GM21737 (cell line): Measurements from ENCODE around the gene PTP4A2.

Experiments
- ATAC-seq: cut with Tn5 transposase; IDR thresholded peaks from one replicate; pipeline ENCODE4 v1.9.1; 2021; ENCODE audit warnings: mild to moderate bottlenecking, moderate library complexity; ENCODE audit not compliant: unreplicated experiment

Gene PTP4A2

DNA sequence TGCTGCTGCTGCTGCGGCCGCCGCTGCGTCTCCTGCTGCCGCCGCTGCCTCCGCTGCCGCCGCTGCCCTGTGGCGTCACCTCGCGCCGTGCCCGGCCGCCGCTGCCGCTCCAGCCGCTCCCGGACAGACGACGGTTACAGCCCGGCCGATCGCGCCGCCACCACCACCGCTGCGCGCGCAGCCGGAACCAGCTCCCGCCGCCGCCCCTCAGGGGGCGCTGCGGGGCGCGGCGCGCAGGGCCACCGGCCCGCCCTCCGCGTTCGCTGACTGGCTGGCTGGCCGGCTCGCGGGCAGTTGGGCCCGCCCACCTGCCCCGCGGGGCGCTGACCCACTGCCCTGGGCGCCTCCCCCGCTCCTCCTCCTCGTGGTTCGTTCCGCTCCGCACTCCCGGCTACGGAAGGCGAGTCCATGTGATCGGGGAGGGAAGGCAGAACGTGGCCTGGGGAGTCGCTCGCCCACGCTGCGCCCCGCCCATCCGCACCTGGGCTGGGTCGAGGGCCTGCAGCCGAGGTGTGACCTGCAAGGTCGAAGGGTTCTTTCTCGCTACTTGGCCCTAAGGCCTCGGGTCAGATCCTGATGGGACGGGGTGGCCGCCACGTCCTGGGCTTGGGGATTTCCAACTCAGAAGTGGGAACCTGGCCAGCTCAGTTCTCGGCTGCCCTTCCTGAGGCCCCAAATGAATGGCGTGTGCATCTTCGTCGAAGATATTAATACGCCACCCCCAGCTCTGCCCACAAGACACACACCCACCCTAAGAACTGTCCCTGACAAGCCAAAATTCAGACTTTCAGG is at the start of gene PTP4A2:
Gene PTP4A2, minus strand, starts transcription at position 185 of the 792 bp plus-strand sequence. CDS start 19,303 bp downstream, outside the sequence.
- ATAC-seq: peak; percentile 71

DNA sequence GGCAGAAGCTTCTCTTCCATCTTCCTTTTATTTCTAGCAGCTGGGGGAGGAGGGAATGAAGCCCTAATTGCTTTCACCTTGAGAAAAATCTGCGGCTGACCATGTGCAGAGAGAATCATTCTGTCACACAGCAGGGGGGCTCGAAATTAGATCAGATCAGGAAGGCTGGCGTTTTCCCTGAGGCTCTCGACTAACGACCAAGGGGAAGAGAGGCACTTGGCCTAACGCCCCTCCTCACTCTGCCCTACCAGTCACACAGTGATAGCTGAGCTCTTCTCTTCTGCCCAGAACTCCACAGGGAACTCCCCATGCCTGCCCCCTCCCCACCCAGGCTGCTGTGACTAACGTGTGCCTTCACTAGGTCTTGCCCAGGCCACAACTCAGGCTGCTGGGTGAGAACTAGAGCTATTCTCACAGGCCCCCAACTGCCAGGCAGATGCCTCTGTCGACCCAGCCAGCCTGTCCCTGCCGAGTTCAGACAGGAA is 49.0 kb upstream of the PTP4A2 start:
- no peak for ATAC-seq

DNA sequence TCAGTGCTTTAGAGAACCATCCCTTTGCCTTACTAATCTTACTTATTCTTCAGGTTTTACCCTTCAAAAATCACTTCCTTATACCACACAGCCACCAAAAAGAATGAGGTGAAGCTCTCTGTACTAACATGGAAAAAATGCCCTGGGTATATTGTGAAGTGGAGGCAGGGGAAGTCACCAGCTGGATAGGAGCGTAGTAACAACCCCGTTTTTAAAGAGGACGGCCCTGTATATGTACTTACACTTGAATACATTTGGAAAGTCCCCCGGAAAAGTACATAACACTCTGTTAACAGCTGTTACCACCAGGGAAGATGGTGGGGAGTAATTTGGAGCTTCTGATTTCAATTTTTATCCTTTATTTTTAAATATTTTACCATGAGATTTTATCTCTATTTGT is 47.3 kb upstream of the PTP4A2 start:
- no peak for ATAC-seq

DNA sequence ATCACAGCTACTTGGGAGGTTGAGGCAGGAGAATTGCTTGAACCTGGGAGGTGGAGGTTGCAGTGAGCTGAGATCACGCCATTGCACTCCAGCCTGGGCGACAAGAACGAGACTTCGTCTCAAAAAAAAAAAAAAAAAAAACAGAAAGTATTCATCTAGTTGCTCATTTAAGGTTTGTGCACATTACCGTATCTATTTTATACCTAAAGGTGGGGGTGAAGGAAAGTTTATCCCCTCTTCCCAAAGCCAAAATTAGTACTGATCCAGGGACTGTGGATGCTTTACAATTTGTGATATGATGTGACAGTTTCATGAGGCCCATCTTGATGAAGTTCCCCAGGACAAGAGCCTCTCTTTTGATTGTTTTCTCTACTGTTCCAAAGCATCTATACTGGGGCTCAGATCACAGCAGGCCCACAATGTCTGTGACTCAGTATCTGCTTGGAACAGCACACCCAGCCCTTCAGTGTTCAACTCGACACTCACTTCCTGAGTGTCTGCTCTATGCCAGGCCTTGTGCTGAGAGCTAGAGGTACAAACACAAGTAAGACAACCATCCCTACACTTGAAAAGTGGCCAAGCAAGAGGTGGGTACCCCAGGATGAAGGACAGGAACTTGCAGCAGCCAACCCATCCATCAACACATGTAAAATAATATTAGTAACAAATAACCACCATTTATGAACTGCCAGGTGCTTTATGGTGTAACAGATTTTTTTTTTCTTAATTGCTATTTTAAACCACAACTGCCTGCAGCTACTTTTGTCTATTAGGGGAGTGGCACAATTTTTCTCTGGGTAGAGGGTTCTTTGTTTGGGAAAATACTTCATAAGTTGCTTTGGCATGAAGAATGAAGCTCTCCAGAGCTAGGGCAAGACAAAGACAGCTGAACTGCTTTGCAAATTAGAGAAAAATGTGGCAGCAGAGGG is 46.5 kb upstream of the PTP4A2 start:
- ATAC-seq: no peak

DNA sequence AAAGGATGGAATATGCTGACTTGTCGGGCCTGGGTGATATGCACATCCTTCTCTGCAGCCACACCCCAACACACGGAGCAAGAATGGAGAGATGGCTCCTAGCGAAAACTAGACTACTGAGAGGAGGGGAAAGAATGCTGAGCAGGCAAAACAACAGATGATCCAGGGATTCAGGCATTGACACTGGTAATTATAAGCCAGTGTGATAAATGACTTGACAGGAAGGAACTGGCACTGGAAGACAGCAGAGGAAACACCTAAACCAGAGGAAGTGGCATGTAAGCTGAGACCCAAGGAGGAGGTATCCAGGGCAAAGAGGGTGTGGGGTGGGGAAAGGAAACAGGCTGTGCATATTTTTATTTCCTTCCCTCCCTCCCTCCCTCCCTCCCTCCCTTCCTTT is 43.8 kb upstream of the PTP4A2 start:
- no peak for ATAC-seq

DNA sequence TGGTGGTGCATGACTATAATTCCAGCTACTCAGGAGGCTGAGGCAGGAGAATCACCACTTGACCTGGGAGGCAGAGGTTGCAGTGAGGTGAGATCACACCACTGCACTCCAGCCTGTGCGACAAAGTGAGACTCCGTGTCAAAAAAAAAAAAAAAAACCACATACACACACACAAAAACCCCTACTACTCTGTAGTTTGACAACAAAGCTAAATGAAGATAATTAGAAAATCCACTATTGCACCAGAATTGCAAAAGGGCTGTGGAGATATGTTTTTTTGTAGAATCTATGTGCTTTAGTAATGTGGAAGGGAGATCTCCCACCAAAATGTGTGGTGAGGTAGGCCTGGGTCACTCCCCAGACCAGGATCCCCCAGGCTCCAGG is 43.3 kb upstream of the PTP4A2 start:
- ATAC-seq: no peak

DNA sequence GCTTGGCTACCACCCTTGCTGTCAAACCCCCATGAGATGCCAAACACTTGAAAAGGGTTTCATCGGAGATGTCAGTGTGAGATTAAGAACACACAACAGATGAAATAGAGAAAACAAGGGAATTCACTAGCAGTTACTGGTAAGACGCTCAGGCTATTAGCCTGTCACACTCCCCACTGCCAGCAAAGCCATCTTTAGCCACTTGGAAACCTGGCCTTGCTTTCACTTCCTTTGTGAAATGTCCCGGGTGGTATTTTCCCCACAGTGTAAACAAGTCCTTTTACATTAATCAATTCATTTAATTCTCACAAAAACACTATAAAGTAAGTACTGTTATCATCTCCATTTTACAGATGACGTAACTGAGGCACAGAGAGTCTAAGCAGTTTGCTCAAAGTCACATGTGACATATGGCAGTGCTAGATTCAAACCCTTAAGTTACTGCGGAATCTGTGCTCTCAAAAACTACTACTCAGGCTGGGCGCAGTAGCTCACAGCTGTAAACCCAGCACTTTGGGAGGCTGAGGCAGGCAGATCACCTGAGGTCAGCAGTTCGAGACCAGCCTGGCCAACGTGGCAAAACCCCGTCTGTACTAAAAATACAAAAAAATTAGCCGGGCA is 42.8 kb upstream of the PTP4A2 start:
- ATAC-seq: no peak

DNA sequence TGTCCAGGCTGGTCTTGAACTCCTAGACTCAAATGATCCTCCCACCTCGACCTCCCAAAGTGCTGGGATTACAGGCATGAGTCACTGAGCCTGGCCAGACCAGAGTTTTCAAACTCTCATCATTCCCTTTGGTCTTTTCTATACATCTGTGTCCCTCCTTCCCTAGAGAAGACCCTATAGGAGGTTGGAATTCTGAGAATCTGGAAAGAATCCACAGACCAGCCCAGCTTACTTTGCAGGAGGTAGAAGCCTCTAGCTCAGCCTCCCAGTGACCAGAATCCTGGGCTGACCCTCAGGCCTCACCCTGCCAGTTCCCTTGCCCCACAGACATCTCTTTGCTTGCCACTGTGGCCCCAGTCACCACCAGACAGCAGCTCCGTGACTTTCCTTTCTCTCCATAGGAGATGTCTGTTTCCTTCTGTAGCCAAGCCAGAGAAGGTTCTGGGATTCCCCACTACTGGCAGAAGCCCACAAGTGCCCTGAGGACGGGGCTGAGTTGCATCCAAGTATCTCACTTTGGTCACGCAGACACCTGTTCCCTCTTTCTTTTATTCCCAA is 40.8 kb upstream of the PTP4A2 start:
- no peak for ATAC-seq

DNA sequence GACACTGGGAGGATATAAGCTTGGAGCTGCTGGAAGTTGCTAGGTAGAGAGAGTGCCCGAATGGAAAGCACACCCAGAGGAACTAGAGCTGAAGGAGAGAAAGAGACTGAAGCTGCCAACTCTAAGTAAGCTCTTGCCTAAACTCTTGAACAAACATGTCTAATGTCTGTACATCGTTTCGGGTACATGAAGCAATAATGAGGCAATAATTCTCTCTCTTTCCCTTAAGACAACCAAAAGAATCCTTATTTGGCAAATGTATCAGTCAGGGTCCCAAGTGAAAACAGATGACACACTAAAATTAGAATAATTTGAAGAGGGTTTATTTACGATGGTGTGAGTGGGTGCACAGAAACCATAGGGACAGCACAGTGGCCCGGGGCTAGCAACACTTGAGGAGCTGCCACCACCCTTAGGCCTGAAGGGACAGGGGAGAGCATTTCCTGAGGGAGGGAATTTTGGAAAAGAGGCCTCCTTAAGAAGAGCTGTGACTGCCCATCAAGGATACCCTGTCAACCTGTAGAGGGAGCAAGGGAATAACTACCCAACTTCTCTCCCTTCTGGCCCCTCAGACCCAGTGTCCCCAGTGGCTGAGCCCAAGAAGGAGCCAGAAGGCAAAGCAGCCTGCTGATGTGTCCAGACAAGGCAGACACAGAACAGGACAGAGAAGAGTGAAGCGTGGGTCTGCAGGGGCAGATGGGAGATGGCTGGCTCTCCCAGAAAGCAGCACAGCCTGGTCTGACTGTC is 39.4 kb upstream of the PTP4A2 start:
- ATAC-seq: no peak

DNA sequence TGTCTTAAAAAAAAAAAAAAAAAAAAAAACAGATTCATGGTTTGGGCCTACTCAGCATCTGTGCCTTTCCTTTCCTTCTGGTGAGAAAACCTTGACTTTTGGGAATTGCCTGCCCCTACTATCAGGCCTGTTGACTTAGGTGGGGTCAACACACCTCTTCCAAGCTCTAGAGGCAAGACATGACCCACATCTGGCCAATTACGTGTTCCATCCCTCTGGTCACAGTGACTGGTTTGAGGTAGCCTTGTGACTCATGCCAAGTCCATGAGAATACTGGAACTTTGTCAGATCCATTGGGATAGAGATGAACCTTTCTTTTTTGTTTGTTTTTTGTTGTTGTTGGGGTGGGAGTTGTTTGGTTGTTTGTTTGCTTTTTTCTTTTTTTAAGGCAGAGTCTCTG is 38.2 kb upstream of the PTP4A2 start:
- ATAC-seq: no peak

DNA sequence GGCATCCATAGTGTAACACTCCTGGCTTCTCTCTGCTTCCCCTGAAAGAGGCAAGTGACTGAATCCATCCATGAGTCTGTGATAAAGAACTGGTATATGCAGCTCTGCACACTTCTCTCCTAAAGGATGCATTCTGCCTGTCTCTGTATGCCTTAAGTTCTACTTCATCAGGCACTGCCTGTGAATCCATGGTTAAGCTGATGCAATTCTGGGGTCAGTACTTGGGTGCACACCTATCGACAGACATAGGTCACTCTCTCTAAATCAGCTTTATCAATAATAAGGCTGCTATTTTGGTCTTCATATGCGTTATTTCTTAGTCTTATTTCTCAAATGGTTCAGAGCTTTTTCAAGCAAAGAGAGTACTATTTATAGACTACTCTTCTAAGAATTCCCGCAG is 32.7 kb upstream of the PTP4A2 start:
- ATAC-seq: no peak

DNA sequence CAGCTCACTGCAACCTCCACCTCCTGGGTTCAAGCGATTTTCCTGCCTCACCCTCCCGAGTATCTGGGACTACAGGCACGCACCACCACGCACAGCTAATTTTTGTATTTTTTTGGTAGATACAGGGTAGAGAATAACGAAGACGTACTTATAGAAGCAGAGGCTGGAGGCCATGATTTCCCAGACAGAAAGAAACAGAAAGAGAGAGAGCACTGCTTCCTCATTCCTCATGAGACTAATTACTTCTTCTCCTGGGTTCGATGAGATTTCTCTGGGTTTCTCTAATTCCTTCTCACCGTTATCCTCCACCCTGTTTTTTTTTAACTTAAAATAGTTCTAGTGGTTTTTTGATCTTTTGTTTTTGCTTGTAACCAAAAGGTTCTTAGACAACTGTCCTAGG is 23.4 kb upstream of the PTP4A2 start:
- ATAC-seq: no peak

DNA sequence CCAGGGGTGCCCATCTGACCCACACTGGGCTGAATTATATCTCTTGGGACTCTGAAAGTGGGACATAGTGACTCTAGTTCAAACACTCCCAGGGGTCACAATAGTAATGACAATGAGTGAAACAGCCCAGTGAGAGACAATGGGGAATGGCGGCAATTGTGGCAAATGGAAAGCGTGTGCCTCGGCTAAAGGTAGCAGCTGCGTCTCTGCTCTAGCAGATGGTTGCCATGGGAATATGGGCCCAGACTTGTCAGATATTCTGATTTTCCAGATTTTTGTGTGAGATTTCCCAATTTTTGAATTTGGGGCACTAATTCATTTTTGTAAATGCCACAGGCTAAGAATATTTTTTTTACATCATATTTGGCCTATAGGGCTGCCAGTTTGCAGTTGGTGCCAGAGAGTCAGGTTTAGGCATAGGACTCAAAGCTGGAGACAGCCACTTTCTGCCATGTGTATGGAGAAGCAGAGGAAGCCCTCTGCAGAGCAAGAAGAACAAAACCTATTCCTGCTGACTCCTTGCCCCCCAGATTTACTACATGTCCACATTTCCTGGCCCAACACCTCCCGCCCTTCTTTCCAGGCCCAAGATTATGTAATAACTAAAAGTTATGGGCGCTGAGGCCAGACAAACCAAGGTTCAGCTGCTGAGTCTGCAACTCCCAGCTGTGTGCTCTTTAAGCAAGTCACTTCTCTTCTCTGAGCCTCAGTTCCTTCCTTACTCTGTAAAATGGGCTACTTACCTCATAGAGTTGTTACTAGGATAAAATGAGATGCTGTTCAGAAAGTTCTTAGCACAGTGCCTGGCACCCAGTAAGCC is 21.6 kb upstream of the PTP4A2 start:
- no peak for ATAC-seq

DNA sequence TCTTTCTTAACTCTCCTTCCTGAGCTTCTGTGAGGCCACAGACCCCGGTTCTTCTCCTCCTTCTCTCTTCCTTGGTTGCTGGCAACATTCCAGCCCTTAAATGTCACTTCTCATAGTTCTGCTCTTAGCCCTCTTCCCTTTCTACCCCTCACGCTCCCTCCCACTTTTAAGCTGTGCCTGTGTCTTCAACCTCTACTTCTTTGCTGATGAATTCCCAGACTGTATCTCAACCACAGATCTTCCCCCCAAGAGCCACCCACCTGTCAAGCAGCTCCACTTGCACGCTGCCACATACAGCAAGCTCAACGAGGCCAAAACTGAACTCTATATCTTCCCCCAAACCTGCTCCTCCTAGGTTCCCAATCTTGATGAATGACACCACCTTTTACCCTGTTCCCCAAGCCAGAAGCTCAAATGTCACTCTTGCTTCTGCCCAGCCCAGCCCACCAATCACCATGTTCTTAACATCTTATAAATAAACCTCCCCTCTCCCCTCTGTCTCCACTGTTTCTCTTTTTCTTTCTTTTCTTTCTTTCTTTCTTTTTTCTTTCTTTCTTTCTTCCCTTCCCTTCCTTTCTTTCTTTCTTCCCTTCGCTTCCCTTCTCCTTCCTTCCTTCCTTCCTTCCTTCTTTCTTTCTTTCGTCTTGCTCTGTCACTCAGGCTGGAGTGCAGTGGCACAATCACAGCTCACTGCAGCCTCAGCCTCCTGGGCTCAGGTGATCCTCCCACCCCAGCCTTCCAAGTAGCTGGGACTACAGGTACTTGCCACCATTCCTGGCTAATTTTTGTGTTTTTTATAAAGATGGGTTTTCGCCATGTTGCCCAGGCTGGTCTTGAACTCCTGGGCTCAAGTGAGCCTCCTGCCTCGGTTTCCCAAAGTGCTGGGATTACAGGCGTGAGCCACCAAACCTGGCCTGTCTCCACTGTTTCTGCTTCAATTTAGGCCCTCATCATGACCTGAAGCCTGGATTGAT is 19.8 kb upstream of the PTP4A2 start:
- ATAC-seq: no peak

DNA sequence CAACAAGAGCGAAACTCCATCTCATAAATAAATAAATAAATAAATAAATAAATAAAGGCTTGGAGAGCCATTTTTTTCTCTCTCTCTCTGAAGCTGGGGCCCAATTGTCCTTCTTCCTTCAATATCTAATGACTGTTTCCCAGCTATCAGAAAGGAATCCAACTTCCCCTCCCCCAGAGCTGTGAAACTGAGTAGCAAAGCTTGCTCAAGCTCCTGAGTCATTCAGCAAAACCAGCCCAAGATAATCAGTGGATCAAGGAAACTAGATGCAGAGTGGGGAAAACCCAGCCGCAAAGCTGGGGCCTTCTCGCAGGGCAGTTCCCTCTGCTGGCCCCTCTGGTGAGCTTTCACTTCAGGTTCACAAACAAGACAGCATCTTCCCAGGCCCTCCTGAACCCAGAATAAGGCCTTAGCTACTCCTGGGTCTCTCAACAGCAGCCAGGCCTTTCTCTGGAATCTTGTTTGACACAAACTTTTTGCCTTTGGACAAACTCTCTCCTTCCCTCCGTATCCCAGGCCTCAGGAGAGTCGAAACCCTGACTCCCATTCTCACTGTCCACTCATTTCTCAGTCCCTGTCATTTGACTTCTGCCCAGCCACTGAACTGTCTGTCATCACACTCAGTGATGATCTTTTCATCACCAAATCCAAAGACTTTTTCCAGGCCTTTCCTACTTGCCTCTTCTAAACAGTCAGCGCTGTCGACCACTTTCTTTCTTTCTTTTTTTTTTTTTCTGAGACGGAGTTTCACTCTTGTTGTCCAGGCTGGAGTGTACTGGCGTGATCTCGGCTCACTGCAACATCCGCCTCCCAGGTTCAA is 18.0 kb upstream of the PTP4A2 start:
- peak; percentile 85 for ATAC-seq

DNA sequence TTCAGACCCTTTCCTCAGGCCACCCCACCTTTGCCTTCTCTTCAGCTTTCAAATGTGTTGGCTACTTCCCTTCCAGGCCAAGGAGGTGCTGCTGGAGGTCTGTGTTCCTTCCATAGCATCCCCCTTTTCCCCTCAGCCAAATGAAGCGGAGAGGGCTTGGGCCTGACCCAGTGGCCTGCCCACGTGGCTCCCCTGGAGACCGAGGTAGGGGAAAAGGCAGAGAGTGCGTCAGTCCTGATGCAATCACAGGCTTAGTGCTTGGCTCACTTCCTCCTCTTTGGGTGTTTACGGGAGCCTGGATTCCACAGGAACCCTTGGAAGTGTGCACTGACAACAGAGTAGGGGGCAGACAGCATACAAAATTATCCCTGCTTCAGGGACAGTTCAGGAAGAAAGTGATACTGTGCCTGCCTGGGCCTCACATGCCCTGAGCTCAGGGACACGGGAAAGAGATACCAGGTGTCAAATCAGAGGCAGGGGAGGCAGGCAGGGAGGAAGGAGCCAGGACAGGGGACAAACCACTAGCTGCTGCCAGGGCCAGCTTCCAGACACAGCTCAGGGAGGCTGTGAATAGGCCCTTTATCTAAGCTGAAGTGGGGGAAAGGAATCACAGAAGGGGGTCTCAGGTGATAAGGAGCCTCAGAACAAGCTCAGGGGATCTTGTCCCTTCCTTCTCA is 16.6 kb upstream of the PTP4A2 start:
- ATAC-seq: no peak

DNA sequence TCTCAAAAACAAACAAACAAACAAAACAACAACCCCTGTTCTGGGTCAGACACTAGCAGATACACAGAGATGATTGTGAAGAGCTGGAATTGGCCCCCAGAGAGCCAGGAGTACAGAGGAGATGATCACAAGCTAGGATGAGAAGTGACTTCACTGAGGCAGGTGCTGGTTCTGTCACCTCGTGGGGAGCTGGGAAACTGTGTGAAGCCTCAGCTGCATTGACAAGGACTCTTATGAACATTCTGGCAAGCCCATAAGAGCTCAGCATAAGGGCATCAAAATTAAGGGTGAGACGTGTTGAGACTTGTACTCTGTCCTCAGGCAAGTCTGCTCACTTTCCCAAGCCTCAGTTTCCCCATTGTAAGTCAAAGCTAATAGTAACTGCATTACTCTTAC is 14.7 kb upstream of the PTP4A2 start:
- ATAC-seq: no peak
